Activated CD8-positive, alpha-beta memory T cell treated with anti-CD3 and anti-CD28 coated beads for 4 hours (primary cell): ENCODE measurements around the gene NR1I3.
"Not testable (repeated sequence)": the region's sequence is repeated elsewhere in the genome, so short reads cannot be mapped to it uniquely, and the experiment has no call there.

Experiments
- DNase-seq, 2 donors: peaks; one replicate each; pipeline ENCODE4 v3.0.0-alpha.2; 2020; ENCODE audit warnings: low read depth in 2 of 2

The NR1I3 gene

DNA sequence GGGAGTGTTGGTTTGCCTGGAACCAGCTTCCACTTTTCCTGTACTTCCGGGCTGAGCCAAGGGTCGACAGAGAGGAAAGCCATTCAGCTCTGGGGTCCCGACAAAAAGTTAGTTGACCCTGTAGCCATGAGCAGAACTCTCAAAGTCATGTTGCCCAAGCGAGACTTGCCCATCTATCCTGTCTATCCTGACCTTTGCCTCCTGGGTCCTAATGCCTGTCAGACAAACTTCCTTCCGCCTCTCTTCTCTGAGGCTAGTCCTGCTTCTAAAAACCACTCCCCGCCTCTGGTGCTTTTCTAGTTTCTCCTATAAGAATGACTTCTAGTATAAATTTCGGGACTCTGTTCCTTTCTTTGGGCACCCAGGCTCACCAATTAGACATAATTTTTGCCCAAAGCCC is 12.8 kb upstream of the NR1I3 start:
- no peak for DNase-seq

DNA sequence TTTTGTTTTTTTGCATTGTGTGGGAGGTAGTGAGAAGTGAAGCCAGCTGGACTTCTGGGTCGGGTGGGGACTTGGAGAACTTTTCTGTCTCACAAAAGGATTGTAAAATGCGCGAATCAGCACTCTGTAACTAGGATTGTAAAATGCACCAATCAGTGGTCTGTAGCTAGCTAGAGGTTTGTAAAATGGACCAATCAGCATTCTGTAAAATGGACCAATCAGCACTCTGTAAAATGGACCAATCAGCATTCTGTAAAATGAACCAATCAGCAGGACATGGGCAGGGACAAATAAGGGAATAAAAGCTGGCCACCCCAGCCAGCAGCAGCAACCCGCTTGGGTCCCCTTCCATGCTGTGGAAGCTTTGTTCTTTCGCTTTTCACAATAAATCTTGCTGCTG is 12.1 kb upstream of the NR1I3 start:
- DNase-seq = not testable (repeated sequence)

DNA sequence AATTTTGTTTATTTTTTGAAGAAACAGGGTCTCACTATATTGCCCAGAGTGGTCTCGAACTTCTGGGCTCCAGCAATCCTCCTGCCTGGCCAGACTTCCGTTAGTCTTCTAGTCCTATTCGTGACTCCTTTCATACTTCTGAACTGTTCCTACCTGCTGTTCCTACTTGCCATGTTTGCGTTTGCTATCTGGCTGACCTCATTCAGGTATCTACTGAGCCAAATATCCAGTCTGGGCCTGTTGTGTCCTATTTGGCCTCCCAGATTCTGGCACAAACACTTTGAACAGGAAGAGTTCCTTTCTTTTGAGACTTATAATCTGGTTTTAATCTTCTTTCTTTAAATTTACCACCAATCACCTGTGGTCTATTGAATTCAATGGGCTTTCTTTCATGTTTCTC is 6.9 kb upstream of the NR1I3 start:
- no peak for DNase-seq

DNA sequence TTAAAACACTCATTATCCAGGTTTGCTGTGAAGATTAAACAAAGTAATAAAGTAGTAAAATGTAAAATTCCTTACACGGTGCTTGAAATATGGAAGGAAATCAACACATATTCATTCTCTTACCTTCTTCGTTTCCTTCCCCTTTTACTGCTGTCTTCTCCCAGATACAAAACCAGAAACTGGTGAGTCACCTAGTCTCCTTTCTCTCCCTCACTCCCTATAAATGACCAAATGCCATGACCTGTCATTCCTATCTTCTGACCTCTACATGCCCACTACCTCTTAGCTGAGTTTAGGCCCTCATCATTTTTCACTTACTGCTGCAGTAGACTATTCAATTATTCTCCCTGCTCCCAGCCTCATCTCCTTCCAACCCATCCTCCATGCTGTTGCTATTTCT is 4.3 kb upstream of the NR1I3 start:
- DNase-seq = no peak

DNA sequence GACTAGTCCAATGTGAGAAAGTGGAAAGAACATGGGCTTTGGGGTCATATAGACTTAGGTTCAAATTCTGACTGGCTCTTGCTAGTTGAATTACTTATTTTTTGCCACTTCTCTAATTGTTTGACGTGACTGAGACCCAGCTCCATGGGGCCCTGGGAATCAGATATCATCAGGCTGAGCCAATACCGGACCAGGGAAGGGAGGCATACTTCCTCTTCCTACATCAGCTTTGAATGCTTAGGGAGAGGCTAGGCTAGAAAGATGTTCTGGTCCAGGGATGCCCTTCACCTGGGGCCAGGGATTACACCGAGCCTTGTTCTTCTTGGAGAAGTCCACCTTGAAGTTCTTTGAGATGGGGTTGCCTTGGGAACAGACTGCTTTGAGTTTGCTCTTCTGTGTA is 3.7 kb upstream of the NR1I3 start:
- no peak for DNase-seq

DNA sequence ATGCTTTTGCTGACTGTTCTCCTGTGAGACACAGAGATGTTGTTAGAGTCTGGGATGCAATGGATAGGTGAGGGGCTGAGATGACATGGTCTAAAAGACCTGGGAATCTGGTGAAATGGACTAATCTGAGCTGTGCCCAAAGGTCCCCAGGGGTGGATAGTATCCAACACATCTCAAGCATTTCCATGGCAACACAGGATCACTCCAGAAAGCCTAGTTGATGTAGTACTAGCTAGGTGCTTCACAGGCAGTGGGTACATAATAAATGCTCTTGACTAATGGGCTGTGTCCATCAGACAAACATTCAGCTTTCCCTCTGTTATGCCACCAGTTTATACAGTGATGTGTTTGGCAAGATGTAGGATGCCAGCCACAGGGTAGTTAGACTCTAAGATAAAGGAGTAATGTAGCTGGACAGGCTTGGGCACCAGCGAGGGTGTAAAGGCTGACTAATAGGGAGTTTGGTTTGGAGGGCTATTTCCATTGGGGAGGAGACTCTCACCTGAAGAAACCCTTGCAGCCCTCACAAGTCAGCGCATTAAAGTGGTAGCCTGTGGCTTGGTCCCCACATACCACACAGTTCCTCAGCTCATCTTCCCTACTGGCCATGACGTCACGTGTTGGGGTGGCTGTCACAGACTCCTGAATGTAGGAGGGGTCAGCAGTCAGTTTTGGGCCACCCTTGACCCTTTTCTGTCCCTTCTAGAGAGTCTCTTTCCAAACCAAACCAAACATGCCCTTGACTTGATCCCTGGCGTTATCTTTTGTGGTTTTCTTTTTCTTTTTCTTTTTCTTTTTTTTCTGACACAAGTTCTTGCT is 1.8 kb downstream of the NR1I3 start:
- no peak for DNase-seq

DNA sequence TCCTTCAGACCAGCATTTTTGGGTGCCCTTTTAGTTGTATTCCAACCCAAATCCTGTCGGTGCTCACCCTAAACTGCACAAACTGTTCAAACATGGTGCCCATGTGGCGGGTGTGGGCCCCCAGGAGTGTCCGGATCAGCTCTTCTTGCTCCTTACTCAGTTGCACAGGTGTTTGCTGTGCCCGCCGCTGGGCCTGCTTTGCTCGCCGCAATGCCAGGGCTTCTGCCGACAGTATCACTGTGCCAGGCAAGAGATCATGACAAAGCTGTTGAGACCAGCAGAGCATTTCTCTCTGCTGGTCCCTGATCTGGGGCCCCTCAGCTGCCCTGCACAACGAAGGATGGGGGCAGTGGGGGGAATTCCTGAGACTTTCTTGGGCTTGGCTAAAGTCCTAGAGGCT is 4.9 kb downstream of the NR1I3 start:
- DNase-seq = no peak

DNA sequence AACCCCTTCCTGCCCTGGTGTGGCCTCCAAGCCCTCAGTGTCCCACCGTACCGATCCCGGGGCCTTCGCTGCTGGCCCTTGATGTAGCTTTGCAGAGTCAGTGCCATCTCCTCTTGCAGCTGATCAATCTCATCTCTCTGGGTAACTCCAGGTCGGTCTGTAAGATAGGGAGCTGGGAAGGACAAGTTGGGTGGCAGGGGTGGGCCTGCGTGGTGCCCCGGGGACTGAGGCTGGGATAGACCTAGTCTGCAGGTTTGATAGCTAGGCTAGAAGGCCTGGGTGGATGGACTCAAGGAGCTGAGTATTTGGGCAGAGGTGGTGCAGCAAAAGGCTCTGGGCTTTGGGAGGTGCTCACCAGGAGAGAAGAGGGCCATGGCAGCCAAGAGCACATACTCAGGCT is 7.2 kb downstream of the NR1I3 start:
- no peak for DNase-seq

DNA sequence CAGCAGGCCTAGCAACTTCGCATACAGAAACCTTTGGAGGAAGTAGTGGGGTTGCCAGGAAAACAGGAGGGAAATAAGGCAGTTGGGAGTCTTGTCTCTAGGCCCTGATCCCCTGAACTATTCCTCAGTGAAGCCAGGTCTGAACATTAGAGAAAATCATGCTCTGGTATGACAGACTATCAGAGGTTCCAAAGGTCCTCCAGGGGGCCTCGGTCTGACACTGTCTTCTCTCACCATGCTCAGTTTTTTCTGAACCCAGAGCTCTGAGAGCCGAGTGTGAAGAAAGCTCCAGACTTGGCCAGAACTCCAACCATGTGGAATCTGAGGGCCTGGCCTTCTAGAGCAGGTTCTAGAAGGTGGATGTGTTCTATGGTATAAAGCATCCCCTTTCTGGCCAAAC is 8.1 kb downstream of the NR1I3 start:
- no peak for DNase-seq

DNA sequence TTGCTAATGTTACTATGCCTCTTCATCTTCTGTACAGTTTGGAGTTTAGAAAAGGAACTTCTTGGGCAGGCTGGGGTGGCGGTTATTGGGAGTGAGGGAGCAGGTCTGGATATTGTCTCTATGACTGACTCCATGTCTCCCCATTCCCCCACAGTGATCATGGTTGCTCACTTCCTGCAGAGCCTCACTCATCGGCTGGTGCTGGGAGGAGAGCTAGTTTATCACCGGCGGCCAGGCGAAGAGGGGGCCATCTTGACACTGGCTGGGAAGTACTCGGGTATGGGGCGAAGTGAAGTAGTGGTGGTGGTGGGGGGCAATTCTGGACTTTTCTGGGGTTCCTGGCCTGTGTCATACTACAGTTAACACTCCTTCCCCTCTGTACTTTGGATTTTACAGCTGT is 10.0 kb downstream of the NR1I3 start:
- no peak for DNase-seq

DNA sequence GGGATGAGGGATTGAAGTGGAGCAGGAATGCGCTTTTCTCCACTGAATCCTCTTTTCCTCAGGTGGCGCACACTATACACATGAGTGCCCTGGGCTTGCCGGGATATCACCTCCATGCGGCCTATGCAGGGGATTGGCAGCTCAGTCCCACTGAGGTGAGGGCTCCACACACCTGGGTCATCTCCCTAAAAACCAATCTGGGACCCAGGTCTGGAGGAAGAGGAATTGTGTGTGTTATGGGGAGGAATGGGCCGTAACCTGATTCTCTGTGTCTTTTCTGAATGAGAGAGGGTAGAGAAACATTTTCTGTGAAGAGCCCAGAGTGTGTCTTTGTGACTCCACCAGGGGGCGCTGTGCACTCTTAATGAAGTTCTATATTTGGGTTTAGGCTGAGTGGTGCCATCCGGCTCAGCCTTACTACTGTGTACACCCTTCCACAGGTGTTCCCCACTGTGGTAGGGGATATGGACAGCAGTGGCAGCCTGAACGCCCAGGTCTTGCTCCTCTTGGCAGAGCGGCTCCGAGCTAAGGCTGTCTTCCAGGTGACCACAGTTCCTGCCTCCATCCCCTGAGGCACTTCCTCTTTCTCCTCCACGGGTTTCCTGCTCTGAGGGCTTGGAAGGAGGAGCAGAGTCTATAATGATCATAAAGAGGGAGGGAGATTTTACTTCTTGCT is 10.7 kb downstream of the NR1I3 start:
- peak; percentile 78 to 79 for DNase-seq

DNA sequence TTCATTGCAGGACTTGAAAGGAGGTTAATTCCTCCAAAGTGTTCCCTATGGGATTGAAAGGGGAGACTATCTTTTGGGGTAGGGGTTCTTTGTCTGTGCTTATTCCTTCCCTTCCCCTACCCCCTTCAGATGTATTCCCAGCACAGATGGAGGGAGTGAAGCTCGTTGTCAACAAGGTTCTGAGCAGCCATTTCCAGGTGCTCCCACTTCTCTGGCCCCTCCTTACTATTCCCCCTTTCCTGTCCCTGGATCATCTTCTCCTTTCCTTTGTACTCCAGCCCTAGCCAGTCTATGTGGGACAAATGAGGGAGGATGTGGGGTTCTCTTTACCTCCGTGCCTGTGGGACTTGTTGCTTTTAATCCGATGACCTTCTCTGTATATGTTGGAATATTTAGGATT is 11.2 kb downstream of the NR1I3 start:
- no peak for DNase-seq

DNA sequence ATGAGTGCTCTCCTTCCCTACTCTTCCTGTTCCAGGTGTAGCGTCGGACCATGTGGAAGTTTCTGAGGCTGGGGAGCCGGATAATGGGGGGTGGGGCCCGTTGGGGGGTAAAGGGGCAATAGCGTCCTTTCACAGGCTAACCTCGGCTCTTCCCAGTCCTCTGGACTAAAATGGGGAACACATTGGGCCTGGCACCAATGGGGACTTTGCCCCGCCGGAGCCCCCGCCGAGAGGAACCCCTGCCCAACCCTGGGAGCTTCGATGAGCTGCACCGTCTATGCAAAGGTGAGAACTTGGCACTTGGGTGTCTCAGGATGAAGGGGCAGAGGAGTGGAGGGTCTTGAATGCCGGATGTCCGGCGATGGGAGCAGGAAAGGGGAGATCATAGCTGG is 11.7 kb downstream of the NR1I3 start:
- DNase-seq = no peak

DNA sequence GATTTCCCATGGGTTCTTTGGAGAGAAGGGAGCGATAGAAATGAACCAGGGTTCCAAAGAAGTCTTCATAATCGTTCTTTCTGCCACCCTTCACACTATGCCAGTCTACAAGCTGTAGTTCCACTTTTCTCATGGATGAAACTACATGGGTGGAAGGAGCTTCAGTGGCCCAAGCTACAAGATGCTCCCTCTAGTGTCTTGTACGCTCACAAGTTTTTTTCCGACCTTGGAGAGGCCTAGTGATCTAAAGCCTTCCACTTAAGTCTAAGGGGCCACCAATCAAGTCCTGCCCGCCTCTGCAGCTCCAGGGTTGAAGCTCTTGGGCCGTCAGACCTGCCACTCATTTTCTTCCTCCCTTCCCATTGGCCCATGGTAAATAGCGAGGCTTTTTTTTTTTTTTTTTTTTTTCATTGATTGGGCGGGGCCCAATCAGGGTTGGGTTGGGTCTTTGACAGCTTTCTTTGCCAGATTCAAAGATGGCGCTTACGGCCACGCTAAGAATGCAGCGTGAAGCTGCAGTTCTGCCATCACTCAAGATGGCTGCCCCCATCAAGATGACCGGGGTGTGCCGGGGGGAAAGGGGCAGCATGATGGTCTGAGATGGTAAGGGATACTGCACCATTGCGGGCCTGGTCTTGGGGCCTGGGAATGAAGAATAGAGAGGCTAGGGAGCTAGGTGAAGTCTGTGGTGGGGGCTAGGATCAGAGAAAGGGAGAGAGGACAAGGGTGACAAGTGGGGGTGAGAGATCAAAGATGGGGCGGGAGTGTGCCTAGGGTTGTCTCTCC is 12.3 kb downstream of the NR1I3 start, which contains the start of gene TOMM40L:
Gene TOMM40L, plus strand, starts transcription at position 527 of the 786 bp plus-strand sequence. CDS start 430 bp downstream, outside the sequence.
- peak; percentile 72 to 86 for DNase-seq

DNA sequence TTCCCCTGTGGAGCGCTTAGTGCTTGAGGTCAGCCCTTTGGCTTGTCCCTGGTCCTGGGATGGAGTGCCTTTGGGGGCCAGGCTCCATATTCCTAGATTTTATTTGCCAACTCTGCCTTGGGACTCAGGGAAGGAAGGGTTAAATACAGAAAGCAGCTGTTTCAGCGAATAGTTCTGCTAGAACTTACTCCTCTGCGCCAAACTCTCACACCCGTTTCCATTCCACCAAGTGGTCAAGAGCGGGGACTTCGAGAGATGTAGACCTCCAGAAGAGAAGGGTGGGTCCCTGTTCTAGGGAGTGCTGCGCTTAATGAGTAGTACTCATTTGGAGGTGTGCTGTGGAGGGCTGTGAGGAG is 12.8 kb downstream of the NR1I3 start:
- DNase-seq = no peak

DNA sequence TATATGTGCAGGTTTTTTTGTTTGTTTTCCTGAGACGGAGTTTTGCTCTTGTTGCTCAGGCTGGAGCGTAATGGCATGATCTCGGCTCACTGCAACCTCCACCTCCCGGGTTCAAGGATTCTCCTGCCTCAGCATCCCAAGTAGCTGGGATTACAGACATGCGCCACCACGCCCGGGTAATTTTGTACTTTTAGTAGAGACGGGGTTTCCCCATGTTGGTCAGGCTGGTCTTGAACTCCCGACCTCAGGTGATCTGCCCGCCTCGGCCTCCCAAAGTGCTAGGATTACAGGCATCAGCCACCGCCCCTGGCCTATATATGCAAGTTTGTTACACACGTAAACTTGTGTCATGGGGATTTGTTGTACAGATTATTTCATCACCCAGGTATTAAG is 13.3 kb downstream of the NR1I3 start:
- not testable (repeated sequence) for DNase-seq

DNA sequence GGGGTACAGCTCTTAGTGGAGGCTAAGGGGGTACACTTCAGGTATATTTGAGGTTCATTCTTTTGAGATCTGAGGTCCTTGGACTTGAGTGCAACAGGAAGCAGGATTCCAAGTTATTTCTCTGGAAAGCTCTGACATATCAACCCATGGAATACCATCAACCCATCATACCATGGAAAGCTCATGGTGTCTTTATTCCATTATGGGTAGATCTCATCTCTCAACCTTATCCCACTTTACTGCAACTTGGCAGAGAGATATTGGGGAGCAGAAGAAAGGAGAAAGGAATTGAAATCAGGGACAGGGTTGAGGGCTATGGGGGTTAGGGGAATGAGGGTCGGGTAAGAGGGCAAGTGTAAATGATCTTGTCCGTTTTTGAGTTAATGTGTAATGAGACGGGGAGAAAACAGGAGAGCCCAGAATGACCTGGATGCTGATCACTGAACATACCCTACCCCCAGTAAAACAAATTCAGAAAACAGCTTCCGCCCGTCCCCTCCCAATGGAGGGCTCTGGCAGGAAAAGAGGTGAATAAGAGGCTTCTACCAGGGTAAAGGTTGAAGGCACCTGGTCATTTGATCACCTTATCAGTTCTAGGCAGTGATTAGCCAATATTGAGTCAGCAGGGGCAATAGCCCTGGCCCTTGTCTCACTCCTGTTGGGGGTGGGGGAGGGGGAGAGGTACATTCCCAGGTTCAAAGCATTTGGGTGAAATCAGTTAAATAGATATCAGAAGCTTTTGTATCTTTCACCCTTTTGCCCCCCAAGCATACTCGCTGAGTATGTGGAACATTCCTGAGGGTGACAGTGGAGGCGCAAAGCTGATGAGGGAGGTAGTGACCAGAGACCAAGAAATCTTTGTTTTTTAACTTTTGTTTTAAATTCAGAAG is 14.0 kb downstream of the NR1I3 start:
- no peak for DNase-seq

DNA sequence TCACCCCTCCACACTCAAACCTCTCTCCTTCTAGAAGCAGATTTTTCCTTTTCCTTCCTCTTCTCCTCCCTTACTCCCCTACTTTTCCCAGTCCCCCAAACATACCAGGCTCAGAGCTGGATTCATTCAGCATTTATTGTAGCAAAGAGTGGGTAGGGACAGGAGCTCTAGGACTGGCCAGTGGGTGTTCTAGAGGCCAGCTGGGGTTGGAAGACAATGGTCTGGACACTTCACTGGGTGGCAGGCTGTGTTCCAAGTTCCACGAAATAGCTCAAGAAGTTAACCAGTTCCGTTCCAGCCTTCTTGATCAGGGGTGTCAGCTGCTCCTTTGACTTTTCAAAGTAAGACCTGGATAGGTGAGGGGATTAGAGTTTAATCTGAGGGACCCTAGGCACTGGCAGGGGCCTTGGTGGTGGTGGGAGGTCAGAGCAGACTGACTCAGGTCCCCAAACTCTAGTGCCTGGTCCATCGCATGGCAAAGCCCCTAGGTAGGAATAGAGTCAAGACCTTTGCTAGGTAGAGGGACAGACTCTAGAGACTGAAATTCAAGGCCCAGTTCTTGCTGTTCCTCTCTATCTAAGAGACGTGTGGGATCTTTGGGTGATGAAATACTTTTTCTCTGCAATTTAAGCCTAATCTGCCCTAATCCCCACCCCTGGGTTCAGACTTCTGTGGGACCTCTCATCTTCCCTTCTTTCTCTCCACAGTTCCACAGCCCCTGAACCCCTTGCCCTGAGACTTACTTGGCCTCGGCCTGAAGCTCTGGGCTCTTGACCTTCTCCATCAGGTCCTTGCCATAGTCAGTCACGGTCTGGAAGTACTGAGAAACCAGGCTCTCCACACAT is 15.6 kb downstream of the NR1I3 start:
- no peak for DNase-seq

DNA sequence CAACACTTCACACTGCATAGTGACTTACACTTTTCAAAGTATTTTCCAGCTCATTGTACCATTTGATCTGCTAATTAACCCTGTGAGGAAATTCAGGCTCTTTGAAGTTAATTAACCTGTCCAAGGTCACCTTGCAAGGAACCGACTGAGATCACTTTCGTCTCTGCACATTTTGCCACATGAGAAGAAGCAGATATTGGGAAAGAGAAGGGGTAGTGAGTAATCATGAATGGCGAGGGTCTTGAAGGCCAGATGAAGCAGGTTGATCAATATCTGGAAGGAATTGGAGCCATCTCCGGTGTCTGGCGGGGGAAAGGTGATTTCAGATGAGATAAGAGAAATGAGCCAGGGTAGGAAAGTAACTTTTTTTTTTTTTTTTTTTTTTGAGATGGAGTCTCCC is 18.0 kb downstream of the NR1I3 start:
- no peak for DNase-seq

DNA sequence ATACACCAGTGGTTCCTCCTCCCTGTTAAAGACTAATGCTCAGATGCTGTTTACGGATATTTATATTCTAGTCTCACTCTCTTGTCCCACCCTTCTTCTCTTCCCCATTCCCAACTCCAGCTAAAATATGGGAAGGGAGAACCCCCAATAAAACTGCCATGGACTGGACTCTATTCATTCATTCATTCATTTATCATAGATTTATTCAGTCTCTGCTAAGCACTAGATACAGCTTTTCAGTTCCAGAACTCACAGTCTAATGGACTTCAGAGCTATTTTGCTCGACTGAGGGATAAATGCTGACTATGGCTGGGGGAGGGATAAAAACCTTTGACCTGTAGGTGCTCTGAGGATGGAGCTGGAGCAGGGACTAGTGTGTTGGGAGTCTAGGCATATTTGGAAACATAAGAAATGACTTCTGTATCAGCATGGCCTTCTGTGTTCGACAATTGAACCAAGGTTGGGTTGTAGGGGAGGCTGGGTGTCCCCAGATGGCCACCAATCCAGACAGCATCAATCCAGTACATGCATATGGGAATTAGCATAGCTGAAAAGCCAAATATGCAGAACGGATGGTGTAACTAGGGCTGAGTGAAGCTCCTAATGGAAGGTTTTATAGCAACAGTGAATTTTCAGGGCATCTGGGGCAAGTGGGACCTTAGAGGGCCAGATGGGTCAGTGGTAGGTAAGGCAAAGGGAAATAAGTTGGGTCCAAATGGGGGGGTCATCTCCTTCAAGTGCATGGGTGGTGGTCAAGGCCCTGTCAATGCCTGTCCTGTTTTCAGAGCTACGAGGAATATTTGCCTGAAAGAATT is 18.7 kb downstream of the NR1I3 start:
- DNase-seq = no peak
